HG03520 (cell line): Measurements from ENCODE around the gene NSFL1C.
"Not testable (repeated sequence)": the region's sequence is repeated elsewhere in the genome, so short reads cannot be mapped to it uniquely, and the experiment has no call there.

Experiments used
- ATAC-seq: cut with Tn5 transposase; IDR thresholded peaks from one replicate; pipeline ENCODE4 v1.9.1; 2021; ENCODE audit warnings: mild to moderate bottlenecking, moderate library complexity; ENCODE audit not compliant: unreplicated experiment

The NSFL1C gene

DNA sequence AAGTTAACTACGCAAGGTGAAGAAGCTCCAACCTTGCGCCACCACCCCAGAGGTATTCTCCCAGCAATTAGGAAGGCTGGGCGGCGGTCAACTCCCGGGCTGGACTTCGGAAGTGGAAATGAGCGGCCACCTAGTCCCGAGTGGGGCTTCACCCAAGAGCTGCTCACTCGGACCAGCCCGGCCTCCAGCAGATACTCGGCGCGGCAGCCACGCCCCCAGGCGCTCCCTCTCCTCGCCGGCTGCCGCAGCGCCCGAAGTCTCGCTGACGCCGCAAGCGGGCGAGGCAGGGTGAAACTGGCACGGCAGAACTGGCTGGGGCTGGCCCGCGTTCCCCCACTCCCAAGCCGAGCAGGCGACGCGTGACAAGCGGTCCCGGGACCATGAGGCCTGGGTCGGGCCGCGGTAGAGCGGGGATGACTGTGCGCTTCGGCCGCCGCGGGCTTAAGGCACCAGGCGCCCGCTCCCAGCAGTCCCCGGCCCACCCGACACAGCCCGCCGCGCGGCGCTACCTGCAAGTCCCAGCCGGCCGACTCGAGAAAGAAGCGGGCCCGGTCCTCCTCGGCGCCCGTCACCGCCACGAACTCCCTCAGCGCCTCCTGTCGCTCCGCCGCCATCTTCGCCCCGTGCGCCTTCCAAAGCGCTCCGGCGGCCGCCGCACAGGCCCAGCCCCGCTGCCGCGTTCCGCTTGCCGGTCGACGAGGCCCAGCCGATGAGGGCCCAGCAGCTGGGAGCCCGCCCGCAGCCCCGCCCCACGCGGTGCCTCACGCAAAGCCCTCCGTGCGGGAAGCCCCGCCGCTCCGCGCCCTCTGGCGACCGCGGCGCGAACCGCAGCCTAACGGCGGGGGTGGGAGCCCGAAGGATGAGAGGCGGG is at the start of gene NSFL1C:
Gene NSFL1C, minus strand, starts transcription at position 639 of the 871 bp plus-strand sequence. Its CDS starts 25 bp downstream, at position 614.
- peak; percentile 74 for ATAC-seq

DNA sequence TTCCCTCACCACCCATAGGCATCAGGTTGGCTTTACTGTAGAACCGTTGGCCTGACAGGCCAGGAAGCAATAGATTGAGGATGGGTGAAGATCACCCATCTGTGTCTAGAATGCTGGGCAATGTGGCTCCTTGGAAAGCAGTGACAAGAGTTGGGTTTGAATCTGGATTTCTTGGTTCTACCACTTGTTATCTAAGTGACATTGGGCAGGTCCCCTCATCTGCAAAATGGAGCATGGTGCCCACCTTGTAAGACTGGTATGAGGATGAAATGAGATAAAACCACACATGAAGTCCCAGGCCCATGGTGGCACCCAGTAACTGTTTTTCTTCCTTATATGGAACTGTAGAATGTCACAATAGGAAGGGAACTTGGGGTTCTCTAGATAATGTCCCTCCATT is 47.2 kb upstream of the NSFL1C start:
- ATAC-seq = no peak

DNA sequence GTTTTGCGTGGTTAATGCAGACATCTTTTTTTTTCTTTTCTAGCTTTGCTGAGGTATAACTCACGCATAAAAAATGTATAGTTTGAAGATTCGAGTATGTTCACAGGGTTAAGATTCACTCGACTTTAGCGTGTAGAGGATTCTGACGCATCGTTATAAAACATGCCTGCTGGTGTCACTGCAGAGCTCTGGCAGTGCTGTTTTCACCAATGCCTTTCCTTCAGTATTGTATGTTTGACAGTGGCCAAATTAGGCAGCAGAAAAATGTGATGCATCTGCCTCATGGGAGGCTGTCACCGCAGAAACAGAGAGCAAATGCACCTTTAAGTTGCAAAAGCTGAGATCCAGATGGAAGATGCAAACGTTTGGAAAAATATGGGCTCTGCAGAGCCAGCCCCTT is 42.6 kb upstream of the NSFL1C start:
- no peak for ATAC-seq

DNA sequence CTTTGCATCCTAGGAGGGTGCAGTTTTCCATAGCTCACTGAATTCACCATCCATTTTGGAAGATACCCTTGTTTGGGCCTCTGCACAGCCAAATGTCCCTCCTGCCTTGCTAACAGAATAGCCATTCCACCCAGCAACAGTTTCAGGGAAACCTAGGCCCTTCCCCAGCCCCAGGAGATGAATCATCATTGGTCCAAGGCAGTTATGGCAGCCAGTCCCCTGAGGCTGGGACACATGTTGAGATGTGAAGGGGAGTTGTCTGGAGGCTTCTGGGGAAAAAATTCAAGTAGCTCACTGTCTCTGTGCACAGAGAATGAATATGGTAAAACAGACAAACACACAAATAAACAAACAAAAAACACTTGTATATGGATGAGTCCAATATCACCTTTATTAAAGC is 41.9 kb upstream of the NSFL1C start:
- no peak for ATAC-seq

DNA sequence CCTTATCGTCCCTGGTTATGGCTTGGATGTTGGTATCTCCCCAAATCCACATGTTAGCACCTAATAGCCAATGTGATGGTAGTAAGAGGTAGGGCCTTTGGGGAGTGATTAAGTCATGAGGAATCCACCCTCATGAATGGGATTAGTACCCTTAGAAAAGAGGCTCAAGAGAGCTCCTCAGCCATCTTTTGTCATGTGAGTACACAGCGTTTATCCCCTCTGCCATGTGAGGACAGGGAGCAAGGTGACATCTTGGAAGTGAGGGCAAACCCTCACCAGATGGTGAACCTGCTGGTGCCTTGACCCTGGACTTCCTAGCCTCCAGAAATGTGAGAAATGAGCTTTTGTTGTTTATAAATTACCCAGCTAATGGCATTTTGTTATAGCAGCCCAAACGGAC is 40.6 kb upstream of the NSFL1C start:
- no peak for ATAC-seq

DNA sequence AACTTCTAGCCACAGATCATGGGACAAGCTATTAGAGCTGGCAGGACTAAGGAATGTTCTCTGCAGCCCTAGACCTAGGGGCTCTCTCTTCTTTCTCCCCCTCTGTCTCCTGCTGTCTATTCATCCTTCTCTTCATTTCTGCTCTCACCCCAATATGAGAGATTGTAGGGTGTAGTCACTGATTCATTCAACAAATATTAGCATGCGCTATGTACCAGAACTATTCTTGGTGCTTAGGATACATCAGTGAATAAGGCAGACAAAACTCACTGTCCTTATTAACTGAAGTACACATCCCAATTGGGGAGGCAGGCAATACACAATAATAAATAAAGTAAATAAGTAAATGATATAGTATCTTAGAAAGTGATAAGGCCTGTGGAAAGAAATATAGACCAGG is 39.2 kb upstream of the NSFL1C start:
- ATAC-seq = no peak

DNA sequence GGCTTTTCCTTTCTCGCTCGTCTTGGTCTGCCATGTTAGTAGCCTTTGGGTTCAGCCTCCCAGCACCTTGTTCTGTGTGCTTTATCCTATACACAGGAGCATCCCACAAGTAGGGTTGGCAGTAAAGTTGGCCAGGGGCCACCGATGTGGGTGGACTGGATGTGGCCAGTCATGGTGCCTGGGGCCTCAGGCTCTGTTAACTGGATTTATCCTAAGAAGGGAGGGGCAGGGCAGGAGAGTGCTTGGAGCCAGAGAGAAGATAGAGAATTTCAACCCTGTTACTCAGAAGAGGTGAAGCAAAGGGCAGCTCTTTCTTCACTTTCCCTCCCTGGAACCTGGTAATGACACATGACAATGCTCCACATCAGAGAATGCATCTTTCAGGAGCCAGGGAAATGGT is 38.7 kb upstream of the NSFL1C start:
- ATAC-seq = no peak

DNA sequence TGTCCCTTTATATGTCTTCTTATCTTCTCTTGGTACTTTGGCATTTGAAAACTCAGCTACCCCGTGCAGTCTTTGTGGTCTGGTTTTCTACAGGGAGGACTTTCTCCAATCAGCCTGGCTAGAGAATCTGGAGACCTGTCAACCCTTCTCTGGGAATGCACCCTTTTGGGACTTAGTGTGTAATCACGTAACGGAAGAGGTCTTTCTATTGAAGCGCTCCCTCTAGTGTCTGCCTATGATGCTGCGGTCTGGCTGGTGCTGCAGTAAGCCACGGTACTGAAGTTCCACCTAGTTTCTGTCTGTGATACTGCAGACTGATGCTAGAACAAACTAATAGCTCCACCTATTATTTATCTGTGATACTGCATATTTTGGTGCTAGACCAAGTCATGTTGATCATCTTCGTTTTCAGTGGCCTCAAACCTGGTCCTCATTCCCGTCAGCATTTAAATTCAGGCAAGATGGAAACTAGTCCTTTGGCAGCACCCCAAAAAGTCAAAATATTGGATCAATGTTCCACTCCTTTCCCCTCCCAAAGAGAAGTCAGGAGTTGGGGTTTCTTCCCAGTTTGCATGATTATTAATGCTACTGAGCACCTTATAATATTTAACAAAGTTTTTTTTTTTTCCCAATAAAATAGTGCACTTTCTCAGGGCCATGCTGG is 37.0 kb upstream of the NSFL1C start:
- ATAC-seq = peak; percentile 95

DNA sequence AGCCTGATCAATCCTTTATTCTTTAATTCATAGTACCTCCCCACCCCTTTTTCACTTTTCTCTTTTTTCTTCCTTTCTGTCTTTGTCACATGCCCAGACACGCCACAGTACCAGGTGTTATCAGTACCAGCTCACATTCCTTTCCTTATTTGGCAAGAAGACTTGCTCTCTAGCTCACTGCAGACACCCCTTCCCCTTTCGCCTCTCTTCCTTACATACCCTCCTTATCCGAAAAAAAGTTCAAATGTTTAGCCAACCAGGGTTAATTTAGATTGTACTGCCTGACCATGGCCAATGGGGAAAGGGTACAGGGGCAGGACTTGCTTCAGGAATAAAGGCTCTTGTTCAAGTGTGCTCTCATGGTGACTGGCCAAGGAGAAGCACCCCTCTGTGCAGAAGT is 33.8 kb upstream of the NSFL1C start:
- ATAC-seq = no peak

DNA sequence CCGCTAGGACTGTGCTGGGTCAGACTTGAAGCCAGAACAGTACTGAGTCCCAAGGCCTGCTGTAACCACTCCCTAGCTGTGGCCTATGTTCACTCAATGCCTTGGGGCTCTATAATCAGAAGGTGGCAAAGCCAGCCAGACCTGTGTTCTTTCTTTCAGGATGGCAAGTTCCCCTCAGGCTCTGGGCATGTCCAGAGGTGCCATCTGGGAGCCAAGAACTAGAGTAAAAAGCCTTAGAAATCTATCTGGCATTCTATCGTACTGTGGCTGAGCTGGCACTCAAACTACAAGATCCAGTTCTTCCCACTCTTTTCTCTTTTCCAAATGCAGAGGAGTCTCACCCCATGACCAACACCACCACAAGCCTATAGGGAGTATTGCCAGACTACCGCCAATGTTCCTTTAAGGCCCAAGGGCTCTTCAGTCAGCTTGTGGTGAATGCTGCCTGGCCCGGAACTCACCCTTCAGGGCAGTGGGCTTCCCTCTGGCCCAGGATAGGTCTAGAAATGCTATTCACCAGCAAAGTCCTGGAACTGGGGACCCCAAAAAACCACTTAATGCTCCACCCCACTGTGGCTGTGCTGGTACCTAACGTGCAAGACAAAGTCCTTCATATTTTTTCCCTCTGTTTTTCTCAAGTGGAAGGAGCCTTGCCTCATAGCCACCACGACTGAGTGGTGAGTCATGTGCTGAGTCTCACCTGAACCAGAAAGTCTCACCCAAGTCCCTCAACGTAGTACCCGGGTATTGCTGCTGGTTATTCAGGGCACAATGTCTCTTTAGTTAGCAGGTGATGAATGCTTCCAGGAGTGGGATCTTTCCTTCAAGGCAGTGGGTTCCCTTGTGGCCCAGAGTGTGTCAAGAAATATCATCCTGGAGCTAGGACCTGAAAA is 33.1 kb upstream of the NSFL1C start:
- no peak for ATAC-seq

DNA sequence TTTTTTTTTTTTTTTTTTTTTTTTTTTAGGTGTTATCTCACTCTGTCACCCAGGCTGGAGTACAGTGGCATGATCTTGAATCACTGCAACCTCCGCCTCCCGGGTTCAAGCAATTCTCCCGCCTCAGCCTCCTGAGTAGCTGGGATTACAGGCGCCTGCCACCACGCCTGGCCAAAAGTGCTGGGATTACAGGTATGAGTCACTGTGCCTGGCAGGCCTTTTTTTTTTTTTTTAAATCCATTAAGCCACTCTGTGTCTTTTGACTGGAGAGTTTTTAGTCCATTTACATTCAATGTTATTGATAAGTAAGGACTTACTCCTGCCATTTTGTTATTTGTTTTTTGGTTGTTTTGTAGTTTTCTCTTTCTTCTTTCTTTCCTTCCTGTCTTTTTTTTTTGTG is 30.7 kb upstream of the NSFL1C start:
- not testable (repeated sequence) for ATAC-seq

DNA sequence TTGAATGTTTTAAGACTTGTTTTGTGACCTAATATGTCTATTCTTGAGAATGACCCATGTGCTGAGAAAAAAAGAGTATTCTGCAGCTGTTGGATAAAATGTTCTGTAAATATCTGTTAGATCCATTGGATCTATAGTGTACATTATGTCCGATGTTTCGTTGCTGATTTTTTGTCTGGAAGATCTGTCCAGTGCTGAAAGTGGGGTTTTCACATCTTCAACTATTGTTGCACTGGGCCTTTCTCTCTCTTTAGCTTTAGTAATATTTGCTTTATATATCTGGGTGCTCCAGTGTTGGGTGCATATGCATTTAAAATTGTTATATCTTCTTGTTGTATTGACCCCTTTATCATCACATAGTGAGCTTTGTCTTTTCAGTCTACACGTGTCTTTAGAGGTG is 30.3 kb upstream of the NSFL1C start:
- no peak for ATAC-seq

DNA sequence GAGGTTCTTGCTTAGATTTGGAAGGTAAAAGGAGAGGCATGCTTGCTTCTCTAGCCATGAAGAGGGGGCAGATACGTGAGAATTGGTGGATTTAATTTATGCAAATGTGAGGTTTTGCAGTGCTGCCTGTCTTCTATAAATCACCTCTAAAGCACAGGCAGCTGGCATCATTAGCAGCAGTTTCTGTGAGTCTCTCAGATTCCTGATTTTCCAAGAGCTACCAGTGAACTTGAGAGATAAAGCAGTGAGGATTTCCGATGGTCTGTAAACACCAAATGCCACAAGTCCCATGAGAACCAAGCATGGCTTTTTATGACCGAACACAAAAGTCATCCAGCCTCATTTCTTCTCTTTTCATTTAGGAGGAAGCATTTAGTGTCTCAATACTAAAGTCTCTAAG is 27.8 kb upstream of the NSFL1C start:
- no peak for ATAC-seq

DNA sequence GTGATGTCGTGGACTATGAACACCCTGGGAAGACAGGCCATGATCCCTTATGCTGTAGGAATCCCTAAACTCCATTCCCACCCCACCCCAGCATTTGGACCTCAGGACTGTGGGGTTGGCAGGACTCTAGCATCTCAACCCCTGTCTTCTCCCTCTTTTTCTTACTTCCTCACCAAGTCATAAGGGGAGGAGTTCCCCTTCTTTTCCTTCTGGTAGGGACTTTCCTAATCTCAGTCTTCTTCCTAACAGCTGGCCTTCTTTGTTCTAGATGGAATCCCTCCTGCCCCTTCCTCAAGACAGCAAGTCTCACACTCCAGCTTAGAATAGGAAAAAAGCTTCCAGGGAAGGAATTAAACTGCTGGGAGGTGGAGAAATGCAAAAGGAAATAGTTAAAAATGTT is 26.9 kb upstream of the NSFL1C start:
- ATAC-seq = no peak

DNA sequence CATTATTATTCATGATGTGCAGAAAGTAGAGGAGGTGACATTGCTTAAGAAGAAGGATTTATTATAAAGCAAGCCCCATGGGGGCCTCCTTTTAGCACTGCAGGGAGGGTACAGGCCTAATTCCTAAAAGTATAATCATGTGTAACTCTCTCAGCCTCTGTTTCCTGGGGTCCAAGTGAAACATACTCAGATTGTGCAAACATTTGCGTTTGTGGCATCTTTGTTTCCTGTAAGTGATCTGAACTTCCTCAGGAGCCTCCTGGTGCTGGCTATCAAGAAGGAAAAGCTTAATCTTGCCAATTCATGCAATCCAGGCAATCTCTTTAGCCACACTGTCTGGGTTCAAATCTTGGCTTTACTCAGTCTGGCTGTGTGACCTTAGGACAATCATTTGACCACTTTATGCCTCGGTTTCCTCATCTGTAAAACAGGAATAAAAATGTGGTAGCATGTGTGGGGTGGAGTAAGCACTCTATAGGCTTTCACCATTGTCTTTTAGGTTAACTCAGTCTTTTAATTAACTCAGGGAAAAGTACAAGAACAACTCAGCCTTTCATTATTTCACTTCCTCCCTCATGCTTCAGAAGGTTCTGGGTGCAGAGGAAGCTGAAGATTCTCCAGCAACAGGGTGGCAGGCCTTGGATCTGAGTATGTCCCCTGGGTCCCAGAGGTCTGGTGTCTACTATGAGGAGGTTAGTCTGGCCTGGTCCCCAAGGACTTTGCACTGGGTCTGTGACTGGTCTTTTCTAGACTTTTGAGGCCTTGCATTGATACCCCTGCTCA is 25.4 kb upstream of the NSFL1C start:
- no peak for ATAC-seq

DNA sequence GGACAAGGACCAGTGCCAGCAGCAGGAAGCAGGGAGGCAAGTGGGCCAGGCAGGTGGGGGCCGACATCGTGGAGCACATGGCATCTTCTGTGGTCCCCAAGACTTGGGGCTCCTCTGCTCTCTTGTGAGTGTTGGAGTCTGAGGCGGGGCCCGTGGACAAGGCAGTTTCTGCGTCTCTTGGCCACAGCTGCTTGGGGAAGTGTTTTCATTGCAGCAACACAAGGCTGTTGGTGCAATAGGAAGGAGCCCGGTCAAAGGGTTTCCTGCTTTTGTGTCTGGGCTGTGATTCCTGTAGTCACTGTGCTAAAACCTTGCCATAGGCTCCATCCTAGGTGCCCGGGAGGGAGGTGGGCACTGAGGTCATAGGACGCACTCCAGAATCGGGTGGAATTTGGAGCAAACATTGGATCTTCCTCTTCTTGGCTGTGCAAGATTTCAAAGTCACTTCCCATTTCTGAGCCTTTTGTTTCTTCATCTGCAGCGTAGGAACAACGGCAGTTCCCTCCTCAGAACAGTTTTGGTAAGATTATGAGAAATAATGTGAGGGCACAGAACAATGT is 24.7 kb upstream of the NSFL1C start, which contains the start of gene SIRPB2:
Gene SIRPB2, minus strand, starts transcription at position 140 of the 560 bp plus-strand sequence. Its CDS starts 61 bp downstream, at position 79.
- no peak for ATAC-seq

DNA sequence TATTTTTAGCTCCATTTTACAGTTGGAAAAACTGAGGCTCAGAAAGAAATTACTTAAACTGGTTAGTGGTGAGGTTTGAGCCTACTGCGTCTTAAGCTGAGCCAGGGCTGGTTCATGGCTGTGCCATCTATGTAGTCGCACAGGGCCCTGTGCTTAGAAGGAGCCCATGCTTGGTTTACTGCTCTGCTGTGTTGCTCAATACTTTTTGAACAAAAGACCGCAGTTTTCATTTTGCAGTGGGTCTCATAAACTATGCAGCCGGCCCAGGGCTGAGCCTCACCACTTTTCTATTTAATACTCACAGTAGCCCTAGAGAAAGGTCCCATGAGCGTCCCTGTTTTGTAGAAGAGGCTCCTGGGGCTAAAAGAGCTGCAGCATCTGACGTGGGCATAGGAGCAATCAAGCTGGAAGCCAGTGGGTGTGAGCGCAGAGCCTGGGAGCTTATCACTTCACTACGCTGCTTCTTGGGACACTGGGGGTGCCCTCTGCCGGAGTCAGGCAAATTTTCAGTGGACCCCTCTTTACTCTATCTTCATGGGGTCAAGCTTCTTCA is 24.1 kb upstream of the NSFL1C start:
- ATAC-seq = no peak

DNA sequence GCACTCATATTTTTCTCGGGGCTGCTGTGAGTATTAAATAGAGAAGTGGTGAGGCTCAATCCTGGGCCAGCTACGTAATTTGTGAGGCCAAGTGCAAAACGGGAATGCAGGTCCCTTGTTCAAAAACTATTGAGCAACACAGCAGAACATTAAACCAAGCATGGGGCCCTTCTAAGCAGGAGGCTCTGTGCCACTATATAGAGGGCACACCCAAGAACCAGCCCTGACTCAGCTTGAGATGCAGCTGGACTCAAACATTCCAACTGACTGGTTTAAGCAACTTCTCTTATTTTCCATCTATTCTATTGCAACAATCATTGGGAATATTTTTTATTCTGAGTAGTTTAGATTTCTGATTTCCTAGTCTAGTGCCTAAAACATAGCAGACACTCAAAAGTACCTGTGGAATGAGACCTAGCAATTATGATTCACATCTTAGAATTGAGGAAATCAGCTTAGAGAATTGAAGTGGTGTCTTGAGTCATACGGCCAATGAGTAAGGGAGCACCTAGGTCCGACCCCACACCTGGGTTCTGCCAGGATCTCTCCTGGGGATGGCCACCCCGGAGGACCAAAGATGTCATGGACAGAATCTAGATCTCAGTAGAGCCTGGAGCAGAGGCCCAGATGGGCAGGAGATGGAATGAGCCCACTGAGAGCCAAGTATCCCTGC is 23.3 kb upstream of the NSFL1C start:
- ATAC-seq = no peak

DNA sequence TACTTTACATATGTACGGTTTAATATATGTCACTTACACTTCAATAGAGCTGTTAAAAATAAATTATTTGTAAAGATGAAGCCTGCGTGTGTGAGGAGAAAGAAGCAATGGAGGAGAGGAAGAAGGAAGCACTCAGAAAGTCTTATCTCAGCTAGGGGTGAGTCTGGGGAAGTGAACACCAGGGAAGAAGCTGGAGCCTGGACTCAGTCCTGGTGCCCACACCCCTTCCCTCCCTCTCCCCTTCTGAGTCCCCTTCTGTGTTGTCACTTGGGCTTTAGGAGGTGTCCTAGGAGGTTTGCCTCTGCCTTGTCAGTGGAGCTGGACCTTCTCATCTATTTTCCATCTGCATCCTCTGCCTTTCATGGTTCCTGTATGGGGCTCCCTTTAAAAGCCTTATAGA is 22.7 kb upstream of the NSFL1C start:
- ATAC-seq = no peak
